Gastrocnemius medialis (tissue), 4 donors: ENCODE measurements around the gene DOLPP1.

ENCODE experiments used
- POLR2A ChIP-seq, 2 donors: fragments of 450-650 bp; IDR thresholded peaks; one replicate each; pipeline ENCODE4 v1.6.1; 2017; ENCODE audit warnings: antibody characterized with exemption in 2 of 2, mild to moderate bottlenecking in 2 of 2, moderate library complexity in 2 of 2
- TF ChIP-seq, protein P1 (sequence below), 5 experiments: fragments of 450-650 bp in 3 of 5; fragments of 200-600 bp in 2 of 5; sonication (generic) in 2 of 5; IDR thresholded peaks in 4 of 5; conservative IDR thresholded peaks in 1 of 5; 1 replicate in 4 of 5; 2 replicates in 1 of 5; pipeline ENCODE4 v1.5.1; 2016 to 2019; ENCODE audit warnings: antibody characterized with exemption in 5 of 5, mild to moderate bottlenecking in 3 of 5, moderate library complexity in 3 of 5

DNA sequence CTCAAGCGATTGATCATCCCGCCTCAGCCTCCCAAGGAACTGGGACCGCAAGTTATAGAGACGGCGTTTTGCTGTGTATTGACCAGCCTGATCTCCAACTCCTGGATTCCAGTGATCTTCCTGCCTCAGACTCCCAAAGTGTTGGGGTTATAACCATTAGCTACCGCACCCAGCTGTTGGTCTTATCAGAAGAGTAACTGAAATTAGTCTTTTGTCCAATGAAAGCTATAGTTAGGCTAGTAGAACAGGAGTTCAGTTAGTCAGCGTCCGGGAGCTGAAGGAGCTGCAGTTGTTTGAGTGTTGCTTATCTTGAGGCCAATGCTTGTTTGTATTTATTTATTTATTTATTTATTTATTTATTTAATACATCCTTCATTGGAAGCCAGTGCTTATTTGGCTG lies 47.7 kb upstream of the DOLPP1 start:
- TF ChIP-seq, protein P1, sequence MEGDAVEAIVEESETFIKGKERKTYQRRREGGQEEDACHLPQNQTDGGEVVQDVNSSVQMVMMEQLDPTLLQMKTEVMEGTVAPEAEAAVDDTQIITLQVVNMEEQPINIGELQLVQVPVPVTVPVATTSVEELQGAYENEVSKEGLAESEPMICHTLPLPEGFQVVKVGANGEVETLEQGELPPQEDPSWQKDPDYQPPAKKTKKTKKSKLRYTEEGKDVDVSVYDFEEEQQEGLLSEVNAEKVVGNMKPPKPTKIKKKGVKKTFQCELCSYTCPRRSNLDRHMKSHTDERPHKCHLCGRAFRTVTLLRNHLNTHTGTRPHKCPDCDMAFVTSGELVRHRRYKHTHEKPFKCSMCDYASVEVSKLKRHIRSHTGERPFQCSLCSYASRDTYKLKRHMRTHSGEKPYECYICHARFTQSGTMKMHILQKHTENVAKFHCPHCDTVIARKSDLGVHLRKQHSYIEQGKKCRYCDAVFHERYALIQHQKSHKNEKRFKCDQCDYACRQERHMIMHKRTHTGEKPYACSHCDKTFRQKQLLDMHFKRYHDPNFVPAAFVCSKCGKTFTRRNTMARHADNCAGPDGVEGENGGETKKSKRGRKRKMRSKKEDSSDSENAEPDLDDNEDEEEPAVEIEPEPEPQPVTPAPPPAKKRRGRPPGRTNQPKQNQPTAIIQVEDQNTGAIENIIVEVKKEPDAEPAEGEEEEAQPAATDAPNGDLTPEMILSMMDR (IDR thresholded peaks at IDR 0.05 in 4 of 5, conservative IDR thresholded peaks at IDR 0.05 in 1 of 5): no peak
- TF ChIP-seq POLR2A (IDR thresholded peaks at IDR 0.05): no peak
